GM21786 (cell line): ENCODE measurements around the gene CHRFAM7A.
"Not testable (repeated sequence)": the region's sequence is repeated elsewhere in the genome, so short reads cannot be mapped to it uniquely, and the experiment has no call there.

Experiments
- ATAC-seq: cut with Tn5 transposase; IDR thresholded peaks from one replicate; pipeline ENCODE4 v1.9.1; 2021; ENCODE audit not compliant: unreplicated experiment

CHRFAM7A gene

DNA sequence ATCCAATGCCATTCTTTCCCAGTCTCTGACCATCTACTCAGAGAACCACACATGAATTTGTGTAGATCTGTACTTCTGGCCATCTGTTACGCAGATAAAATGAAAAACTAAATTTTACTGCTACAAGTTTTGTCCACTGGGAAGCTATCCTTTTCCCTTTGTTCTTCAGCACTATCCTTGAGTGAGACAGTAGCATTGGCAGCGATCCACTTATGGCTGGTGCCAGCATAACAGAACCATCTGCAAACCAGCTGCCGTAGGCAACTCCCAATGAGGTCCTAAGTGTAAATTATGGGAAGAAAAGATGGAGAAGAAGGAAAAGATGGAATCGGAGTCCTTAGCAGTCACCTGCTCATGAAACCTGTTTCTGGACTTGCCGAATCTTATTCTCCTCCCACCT lies 72.3 kb downstream of the CHRFAM7A start:
- ATAC-seq = not testable (repeated sequence)

DNA sequence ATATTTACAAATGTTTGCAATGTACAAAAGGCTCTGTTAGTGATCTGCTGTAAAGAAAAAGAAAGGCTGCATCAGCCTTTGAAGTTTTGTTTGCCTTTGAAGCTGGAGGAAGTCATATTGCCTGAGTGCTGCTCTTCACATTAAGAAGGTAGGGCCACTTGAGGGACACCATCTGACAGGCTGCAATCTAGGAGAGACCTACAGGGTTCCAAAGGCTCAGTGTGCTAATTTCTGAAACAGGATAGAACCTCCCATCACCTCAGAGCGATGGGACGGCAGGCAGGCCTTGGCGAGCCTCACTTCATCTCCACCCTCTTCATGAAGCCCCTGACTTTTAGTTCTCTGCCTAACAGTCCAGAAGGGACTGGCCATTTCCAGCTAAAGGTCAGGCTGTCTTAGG lies 77.6 kb downstream of the CHRFAM7A start:
- ATAC-seq = not testable (repeated sequence)

DNA sequence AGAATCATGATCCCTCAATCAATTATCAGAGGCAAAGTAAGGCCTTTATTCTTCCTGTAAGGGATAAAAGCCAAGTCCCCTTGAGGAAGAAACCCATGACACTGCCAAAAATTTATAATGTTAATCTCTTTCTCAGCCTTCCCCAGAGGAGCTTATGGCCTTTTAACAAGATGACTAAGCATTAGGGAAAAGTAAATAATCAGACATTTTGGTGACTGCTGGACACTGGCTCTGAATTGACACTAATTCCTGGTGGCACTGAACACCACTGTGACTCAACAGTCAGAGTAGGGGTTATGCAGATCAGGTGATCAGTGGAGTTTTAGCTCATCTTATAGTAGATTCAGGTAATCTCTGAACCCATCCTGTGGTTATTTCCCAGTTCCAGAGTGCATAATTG lies 82.8 kb downstream of the CHRFAM7A start:
- not testable (repeated sequence) for ATAC-seq
